GM12891 (cell line): ENCODE results near the gene EXTL1.

ENCODE experiments used
- DNase-seq: peaks from one replicate; pipeline ENCODE4 v3.0.0; 2011; ENCODE audit warnings: low spot score; ENCODE audit not compliant: insufficient read length
- FAIRE-seq: peaks from 2 replicates; lab custom pipeline; 2011; peaks lifted over from hg19 to GRCh38; lab: Jason Lieb, UNC
- PAX5 ChIP-seq: IDR thresholded peaks from 2 replicates; pipeline ENCODE4 v1.6.1; 2011; ENCODE audit warnings: low read length, moderate library complexity, mild to moderate bottlenecking; ENCODE audit not compliant: insufficient read depth, severe bottlenecking
- POLR2A ChIP-seq: IDR thresholded peaks from 2 replicates; pipeline ENCODE4 v1.6.1; 2011; ENCODE audit warnings: low read depth, low read length, control low read depth
- POLR2AphosphoS5 ChIP-seq: IDR thresholded peaks from 2 replicates; pipeline ENCODE4 v1.6.1; 2011; ENCODE audit warnings: low read depth, low read length, control low read depth
- POU2F2 ChIP-seq: IDR thresholded peaks from 2 replicates; pipeline ENCODE4 v1.6.1; 2011; ENCODE audit warnings: low read depth, mild to moderate bottlenecking, control low read depth, low read length, moderate library complexity
- SPI1 ChIP-seq: IDR thresholded peaks from 2 replicates; pipeline ENCODE4 v1.6.1; 2011; ENCODE audit warnings: low read depth, low read length, control low read depth
- TAF1 ChIP-seq: IDR thresholded peaks from 2 replicates; pipeline ENCODE4 v1.6.1; 2011; ENCODE audit warnings: low read depth, low read length, control low read depth

The EXTL1 gene

GRCh38 chr1:26023009-26023408 lies 1.4 kb downstream of the EXTL1 start:
- DNase-seq (no peak), FAIRE-seq (no peak)
- TF ChIP-seq POU2F2 (no peak), POLR2A (no peak), POLR2AphosphoS5 (no peak), PAX5 (no peak), TAF1 (no peak), SPI1 (no peak)

DNA sequence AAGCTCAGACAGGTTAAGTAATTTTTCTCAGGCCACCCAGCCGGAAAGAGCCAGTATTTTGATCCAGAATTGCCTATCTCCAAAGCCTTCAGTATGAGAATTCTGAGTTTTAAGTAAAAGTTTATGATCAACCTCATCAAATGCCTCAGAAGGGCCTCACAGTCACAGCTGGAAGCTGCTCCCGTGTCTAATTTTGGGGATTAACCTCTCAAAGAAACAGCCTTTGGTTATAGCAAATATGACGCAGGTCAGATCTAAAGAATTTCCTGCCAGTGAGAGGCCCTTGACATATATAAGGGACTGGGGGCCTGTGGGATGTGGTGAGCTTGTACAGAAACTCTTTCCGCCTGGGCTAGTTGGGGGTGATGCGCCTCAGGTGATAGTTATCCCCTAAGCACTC lies 2.3 kb downstream of the EXTL1 start:
- FAIRE-seq (no peak), DNase-seq (no peak)
- TF ChIP-seq POU2F2 (no peak), PAX5 (no peak), POLR2A (no peak), TAF1 (no peak), SPI1 (no peak), POLR2AphosphoS5 (no peak)

DNA sequence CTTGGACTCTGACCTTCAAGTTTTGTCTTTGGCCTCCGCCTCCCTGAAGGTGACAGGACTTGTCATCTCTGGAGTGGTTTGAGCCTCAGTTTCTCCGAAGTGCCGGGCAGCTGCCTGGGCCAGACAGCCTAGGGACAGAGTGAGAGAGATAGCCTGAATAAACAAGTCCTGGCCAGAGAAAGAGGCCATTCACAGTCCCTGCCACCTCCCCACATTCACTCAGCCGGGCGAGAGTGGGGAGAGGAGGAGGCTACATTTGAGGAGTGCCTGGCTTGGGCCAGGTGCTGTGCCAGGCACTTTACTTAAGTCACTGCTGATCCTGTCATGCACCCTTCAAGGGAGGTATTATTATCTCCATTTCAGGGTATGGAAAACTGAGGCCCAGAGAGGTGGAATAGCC lies 3.5 kb downstream of the EXTL1 start:
- TF ChIP-seq PAX5, result no peak
- TF ChIP-seq POLR2A, result no peak
- no peak for TF ChIP-seq SPI1
- TF ChIP-seq POU2F2, result no peak
- no peak for TF ChIP-seq POLR2AphosphoS5
- no peak for TF ChIP-seq TAF1
- FAIRE-seq, result no peak
- DNase-seq, result no peak

- DNase-seq, result no peak
- no peak for TF ChIP-seq POU2F2
- no peak for TF ChIP-seq TAF1
- no peak for TF ChIP-seq SPI1
- TF ChIP-seq POLR2A, result no peak
- no peak for TF ChIP-seq PAX5
- no peak for TF ChIP-seq POLR2AphosphoS5
- no peak for FAIRE-seq
These were observed 3.9 kb downstream of the EXTL1 start for GRCh38 chr1:26025517-26025916.

GRCh38 chr1:26027716-26028489 lies 6.3 kb downstream of the EXTL1 start:
- peak; percentile 13; the same call in 1 of the 2 replicates for TF ChIP-seq SPI1
- TF ChIP-seq PAX5, result no peak
- FAIRE-seq (peak; percentile 45), DNase-seq (no peak)

GRCh38 chr1:26028490-26028980 lies 7.0 kb downstream of the EXTL1 start:
- DNase-seq (no peak), FAIRE-seq (no peak)
- no peak for TF ChIP-seq POLR2AphosphoS5
- no peak for TF ChIP-seq PAX5
- no peak for TF ChIP-seq SPI1

DNA sequence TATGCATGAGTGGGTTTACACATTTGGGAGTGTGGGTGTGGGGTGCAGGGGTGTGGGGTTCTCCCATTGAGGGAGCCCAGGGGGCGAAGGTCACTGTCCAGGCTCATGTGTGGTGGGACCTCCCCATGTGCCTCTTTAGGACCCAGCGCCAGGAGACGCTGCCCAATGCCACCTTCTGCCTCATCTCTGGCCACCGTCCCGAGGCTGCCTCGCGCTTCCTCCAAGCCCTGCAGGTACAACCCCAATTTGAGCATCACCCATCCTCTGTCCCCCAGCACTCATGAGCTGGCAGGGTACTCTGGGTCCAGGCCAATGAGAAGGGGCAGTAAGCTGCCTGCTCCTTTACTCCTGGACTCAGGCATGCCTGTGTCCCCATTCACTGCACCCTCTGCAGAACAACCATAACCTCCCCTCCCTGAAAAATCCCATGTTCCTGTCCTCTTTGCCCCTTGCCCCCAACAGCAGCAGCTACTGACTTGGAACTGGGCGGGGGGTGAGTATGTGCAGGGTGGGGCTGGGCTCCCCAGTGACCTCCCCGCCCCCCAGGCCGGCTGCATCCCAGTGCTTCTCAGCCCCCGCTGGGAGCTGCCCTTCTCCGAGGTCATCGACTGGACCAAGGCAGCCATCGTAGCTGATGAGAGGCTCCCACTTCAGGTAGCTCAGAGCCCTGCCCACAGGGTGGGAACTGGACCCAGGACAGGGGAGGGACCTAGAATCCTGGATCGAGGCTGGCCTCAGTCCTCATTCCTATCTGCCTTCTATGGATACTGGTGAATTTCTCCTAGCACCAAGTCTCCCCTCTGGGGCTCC lies 7.7 kb downstream of the EXTL1 start:
- FAIRE-seq, result no peak
- DNase-seq, result no peak
- TF ChIP-seq POLR2AphosphoS5 (no peak), POU2F2 (no peak), PAX5 (no peak), POLR2A (no peak), TAF1 (no peak), SPI1 (no peak)

GRCh38 chr1:26029864-26030481 lies 8.4 kb downstream of the EXTL1 start:
- TF ChIP-seq SPI1 (no peak), POU2F2 (no peak), TAF1 (no peak), POLR2A (no peak), PAX5 (no peak), POLR2AphosphoS5 (no peak)
- DNase-seq (no peak), FAIRE-seq (no peak)

DNA sequence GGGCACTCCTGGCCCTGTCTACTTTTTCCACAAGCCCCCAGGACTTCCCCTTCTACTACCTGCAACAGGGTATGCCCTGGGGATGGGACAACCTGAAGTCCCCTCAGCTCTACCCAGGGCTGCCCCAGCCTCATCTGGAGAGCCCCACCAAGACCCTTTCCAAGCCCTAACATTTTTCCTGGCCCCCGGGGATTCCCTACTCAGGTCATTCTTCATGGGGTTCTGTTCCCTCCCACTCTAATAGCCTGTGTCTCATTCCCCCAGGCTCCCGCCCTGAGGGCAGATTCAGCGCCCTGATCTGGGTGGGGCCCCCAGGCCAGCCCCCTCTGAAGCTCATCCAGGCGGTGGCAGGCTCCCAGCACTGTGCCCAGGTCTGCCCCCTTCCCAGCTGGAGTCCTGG lies 9.6 kb downstream of the EXTL1 start:
- DNase-seq (no peak), FAIRE-seq (no peak)
- no peak for TF ChIP-seq POLR2AphosphoS5
- no peak for TF ChIP-seq POU2F2
- TF ChIP-seq TAF1, result no peak
- no peak for TF ChIP-seq SPI1
- TF ChIP-seq PAX5, result no peak
- TF ChIP-seq POLR2A, result no peak
